GM12875 (cell line): Measurements from ENCODE around the gene MAP3K12.

Source experiments
- H3K4me3 ChIP-seq: one replicate; pipeline ENCODE4 v1.5.1; 2011; ENCODE audit warnings: low read depth, low read length, control low read depth
- CTCF ChIP-seq: IDR thresholded peaks from 2 replicates; pipeline ENCODE4 v1.5.1; 2011; ENCODE audit warnings: low read depth, mild to moderate bottlenecking, control low read depth, inconsistent platforms, low read length, moderate library complexity, borderline replicate concordance; ENCODE audit not compliant: insufficient read depth

Gene MAP3K12

GRCh38 chr12:53474819-53475218 lies 24.4 kb downstream of the MAP3K12 start:
- H3K4me3 ChIP-seq, result no peak overlapping the region
- TF ChIP-seq CTCF, result no peak

DNA sequence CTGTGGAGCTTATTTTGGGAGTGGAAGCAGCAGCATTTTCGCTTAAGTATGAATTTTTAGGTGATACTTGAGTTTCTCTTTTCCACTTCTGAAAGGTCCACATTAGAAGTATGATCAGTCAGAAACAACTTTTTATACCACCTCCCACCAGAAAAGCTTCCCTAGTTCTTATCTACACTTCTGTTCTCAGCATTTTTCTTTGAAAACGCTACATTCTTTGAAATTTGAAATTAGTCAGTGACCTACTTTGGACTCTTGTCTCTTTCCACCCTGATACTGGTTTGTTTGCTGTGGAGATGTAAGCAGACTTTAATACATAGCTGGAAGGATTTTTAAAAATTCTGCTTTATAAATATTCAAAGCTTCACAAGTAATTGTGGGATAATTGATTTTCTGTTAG lies 25.2 kb downstream of the MAP3K12 start:
- no peak for TF ChIP-seq CTCF
- H3K4me3 ChIP-seq, result no peak overlapping the region

- H3K4me3 ChIP-seq, result no peak overlapping the region
- no peak for TF ChIP-seq CTCF
These were observed 27.1 kb downstream of the MAP3K12 start for GRCh38 chr12:53472056-53472582.

GRCh38 chr12:53468282-53468681 lies 31.0 kb downstream of the MAP3K12 start:
- no peak for TF ChIP-seq CTCF

DNA sequence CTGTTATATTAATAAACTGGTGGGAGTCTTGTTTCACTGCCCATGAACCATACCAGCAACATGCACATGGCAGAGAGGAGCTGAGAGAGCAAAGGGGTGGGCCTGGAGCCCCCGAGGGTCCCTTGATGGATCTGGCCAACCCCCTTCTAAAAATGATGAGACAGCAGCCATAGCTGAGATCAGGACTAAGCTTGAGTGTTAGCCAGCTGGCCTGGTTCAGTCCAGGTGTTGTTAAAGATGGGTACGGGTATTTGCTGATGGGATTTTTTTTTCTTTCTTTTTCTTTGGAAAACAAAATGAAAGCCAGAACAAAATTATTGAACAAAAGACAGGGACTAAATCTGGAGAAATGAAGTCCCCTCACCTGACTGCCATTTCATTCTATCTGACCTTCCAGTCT lies 31.4 kb downstream of the MAP3K12 start:
- no peak for TF ChIP-seq CTCF
- H3K4me3 ChIP-seq, result no peak overlapping the region

More at GRCh38 chr12:53468282-53468681, 31.0 kb downstream of the MAP3K12 start:
- no peak overlapping the region for H3K4me3 ChIP-seq

DNA sequence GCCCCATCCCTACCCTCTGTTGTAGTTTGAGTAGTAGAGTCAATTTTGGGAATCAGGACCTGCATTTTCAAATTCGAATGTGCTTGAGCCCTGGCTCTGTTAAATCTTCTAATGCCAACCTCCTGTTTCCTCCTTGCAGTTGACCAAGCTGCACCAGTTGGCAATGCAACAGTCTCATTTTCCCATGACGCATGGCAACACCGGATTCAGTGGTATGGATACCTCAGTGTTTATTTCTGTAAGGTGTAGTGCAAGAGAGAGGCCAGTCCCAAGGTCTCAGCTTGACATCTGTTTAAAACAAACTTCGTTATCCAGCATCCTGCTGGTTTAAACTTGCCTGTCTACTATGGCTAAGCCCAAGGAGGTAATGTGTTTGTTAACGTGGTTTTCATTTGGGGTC lies 32.2 kb downstream of the MAP3K12 start:
- H3K4me3 ChIP-seq, result no peak overlapping the region
- no peak for TF ChIP-seq CTCF

GRCh38 chr12:53466640-53467039 lies 32.6 kb downstream of the MAP3K12 start:
- no peak overlapping the region for H3K4me3 ChIP-seq
- no peak for TF ChIP-seq CTCF
